Trophoblast cell (in vitro differentiated cells and primary cell): ENCODE results near the gene LAMA3.

Source experiments
- DNase-seq, 2 donors: peaks; one replicate each; pipeline ENCODE4 v3.0.0-alpha.2; 2016
- H2AFZ ChIP-seq: 2 replicates; pipeline ENCODE4 v1.6.1; 2013; ENCODE audit warnings: low read length, moderate library complexity, mild to moderate bottlenecking; ENCODE audit not compliant: insufficient read depth, poor library complexity
- H2AK5ac ChIP-seq: 2 replicates; pipeline ENCODE4 v1.6.1; 2013; ENCODE audit warnings: mild to moderate bottlenecking, low read length
- H2BK120ac ChIP-seq: 2 replicates; pipeline ENCODE4 v1.6.1; 2013; ENCODE audit warnings: low read length, mild to moderate bottlenecking, moderate library complexity; ENCODE audit not compliant: insufficient read depth, poor library complexity
- H2BK12ac ChIP-seq: 2 replicates; pipeline ENCODE4 v1.6.1; 2013; ENCODE audit warnings: mild to moderate bottlenecking, low read length, moderate library complexity
- H2BK5ac ChIP-seq: 2 replicates; pipeline ENCODE4 v1.6.1; 2013; ENCODE audit warnings: low read length, low read depth, moderate library complexity, mild to moderate bottlenecking; ENCODE audit not compliant: poor library complexity
- H3K14ac ChIP-seq: 2 replicates; pipeline ENCODE4 v1.6.1; 2013; ENCODE audit warnings: mild to moderate bottlenecking, low read length
- H3K18ac ChIP-seq: 2 replicates; pipeline ENCODE4 v1.6.1; 2013; ENCODE audit warnings: mild to moderate bottlenecking, low read length
- H3K23ac ChIP-seq: 2 replicates; pipeline ENCODE4 v1.6.1; 2013; ENCODE audit warnings: low read length
- H3K27ac ChIP-seq: 2 replicates; pipeline ENCODE4 v1.5.1; 2013; ENCODE audit warnings: low read depth, mild to moderate bottlenecking, inconsistent platforms, low read length, moderate library complexity
- H3K27me3 ChIP-seq: 2 replicates; pipeline ENCODE4 v1.6.1; 2013; ENCODE audit warnings: inconsistent platforms, mild to moderate bottlenecking, low read length, moderate library complexity; ENCODE audit not compliant: insufficient read depth
- H3K36me3 ChIP-seq, 2 experiments: 1 replicate in 1 of 2; 2 replicates in 1 of 2; pipeline ENCODE4 v1.6.1; 2013; ENCODE audit warnings: low read length in 2 of 2, mild to moderate bottlenecking in 2 of 2, moderate library complexity in 1 of 2; ENCODE audit not compliant: insufficient read depth in 2 of 2, control insufficient read depth in 1 of 2
- H3K4ac ChIP-seq: 2 replicates; pipeline ENCODE4 v1.6.1; 2013; ENCODE audit warnings: low read depth, mild to moderate bottlenecking, low read length, moderate library complexity
- H3K4me1 ChIP-seq, 2 experiments: 1 replicate in 1 of 2; 2 replicates in 1 of 2; pipeline ENCODE4 v1.6.1; 2013; ENCODE audit warnings: low read length in 2 of 2, mild to moderate bottlenecking in 2 of 2, moderate library complexity in 1 of 2; ENCODE audit not compliant: insufficient read depth in 2 of 2, control insufficient read depth in 1 of 2
- H3K4me2 ChIP-seq: 2 replicates; pipeline ENCODE4 v1.6.1; 2013; ENCODE audit warnings: inconsistent platforms, mild to moderate bottlenecking, low read length, moderate library complexity
- H3K4me3 ChIP-seq: 2 replicates; pipeline ENCODE4 v1.5.1; 2013; ENCODE audit warnings: mild to moderate bottlenecking, low read depth, low read length, inconsistent platforms
- H3K79me1 ChIP-seq: one replicate; pipeline ENCODE4 v1.6.1; 2013; ENCODE audit warnings: low read length
- H3K79me2 ChIP-seq: 2 replicates; pipeline ENCODE4 v1.6.1; 2013; ENCODE audit warnings: low read length, mild to moderate bottlenecking; ENCODE audit not compliant: control insufficient read depth, insufficient read depth, poor library complexity
- H3K9ac ChIP-seq: 2 replicates; pipeline ENCODE4 v1.6.1; 2013; ENCODE audit warnings: mild to moderate bottlenecking, low read length
- H3K9me3 ChIP-seq: 2 replicates; pipeline ENCODE4 v1.6.1; 2013; ENCODE audit warnings: low read depth, mild to moderate bottlenecking, control low read depth, inconsistent platforms, low read length; ENCODE audit not compliant: insufficient read depth
- H4K12ac ChIP-seq: 2 replicates; pipeline ENCODE4 v1.6.1; 2013; ENCODE audit warnings: low read depth, mild to moderate bottlenecking, low read length, moderate library complexity
- H4K8ac ChIP-seq: 2 replicates; pipeline ENCODE4 v1.6.1; 2013; ENCODE audit warnings: low read depth, mild to moderate bottlenecking, low read length, moderate library complexity
- H4K91ac ChIP-seq: one replicate; pipeline ENCODE4 v1.6.1; 2013; ENCODE audit warnings: low read depth, mild to moderate bottlenecking, low read length, moderate library complexity
- WGBS: extraction: QIAGEN DNeasy Blood & Tissue Kit; methylation state at CpG from one replicate; pipeline ENCODE4 v1.1.7; 2013; ENCODE audit warnings: missing lambda C conversion rate; ENCODE audit not compliant: insufficient read length, insufficient coverage; ENCODE audit errors: extremely low coverage; 5-methylcytosine and 5-hydroxymethylcytosine counted together

The LAMA3 gene

DNA sequence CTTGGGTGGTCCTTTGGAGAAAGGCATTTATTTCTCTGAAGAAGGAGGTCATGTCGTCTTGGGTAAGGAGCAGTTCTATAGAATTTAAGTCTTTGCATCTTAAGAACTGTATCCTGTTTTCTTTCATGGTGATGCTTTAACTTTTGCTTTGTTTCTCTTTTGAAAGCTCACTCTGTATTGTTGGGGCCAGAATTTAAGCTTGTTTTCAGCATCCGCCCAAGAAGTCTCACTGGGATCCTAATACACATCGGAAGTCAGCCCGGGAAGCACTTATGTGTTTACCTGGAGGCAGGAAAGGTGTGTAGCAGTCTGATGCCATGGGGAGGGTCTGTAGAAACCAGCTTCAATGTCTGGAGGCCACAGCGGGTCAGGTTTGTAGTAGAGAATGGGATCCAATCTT lies 260.6 kb downstream of the LAMA3 start:
- Histone ChIP-seq H3K79me1 (no peaks in the 10 kb centered on the region), H3K4me1 (no peaks in the 10 kb centered on the region), H3K23ac (no peak overlapping the region), H4K12ac (no peak overlapping the region), H4K91ac (no peak overlapping the region), H3K18ac (no peak overlapping the region), H2BK120ac (no peak overlapping the region), H3K9me3 (peaks cover 2% of the 10 kb centered on the region), H2AFZ (no peak overlapping the region), H3K27me3 (no peaks in the 10 kb centered on the region), H4K8ac (no peak overlapping the region), H3K9ac (no peak overlapping the region), H3K79me2 (no peaks in the 10 kb centered on the region), H2BK5ac (no peak overlapping the region), H3K14ac (no peak overlapping the region), H3K27ac (no peak overlapping the region), H3K4ac (no peak overlapping the region), H3K4me3 (no peak overlapping the region), H2AK5ac (no peak overlapping the region), H3K36me3 (no peaks in the 10 kb centered on the region), H3K4me2 (no peak overlapping the region), H2BK12ac (no peak overlapping the region)
- no CpG with 5 or more reads among the region's 5 CpGs for WGBS
- no peak for DNase-seq

DNA sequence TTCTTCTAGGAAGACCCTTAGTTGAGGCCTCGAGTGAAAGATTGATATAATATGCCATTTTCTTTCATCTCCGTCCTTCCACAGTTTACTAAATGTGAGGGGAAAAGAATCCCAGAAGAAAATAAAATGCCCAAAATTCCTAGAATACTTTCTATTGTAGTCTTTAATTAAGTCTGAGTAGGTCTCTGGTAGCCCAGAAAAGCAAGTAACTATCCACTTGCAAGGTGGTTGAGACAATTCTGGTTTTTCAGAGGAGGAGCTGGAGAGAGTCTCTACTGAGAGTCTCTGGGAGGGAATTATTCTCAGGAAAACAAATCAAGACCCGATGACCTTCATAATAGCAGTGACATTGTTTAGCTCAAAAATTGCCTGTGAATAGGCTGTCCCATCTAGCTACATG lies 261.4 kb downstream of the LAMA3 start:
- H3K9me3 ChIP-seq, result peaks cover 2% of the 10 kb centered on the region
- no peaks in the 10 kb centered on the region for H3K27me3 ChIP-seq
- no peak overlapping the region for H2BK5ac ChIP-seq
- H3K27ac ChIP-seq, result no peak overlapping the region
- H3K79me2 ChIP-seq, result no peaks in the 10 kb centered on the region
- no peak for DNase-seq
- H3K4ac ChIP-seq, result no peak overlapping the region
- no peak overlapping the region for H4K12ac ChIP-seq
- H3K4me1 ChIP-seq, result no peaks in the 10 kb centered on the region
- H4K8ac ChIP-seq, result no peak overlapping the region
- H2BK12ac ChIP-seq, result no peak overlapping the region
- no peak overlapping the region for H2AFZ ChIP-seq
- no peak overlapping the region for H3K23ac ChIP-seq
- H2BK120ac ChIP-seq, result no peak overlapping the region
- H3K79me1 ChIP-seq, result no peaks in the 10 kb centered on the region
- no peak overlapping the region for H3K4me2 ChIP-seq
- no CpG with 5 or more reads among the region's 3 CpGs for WGBS
- no peak overlapping the region for H3K18ac ChIP-seq
- no peak overlapping the region for H3K14ac ChIP-seq
- H3K9ac ChIP-seq, result no peak overlapping the region
- H4K91ac ChIP-seq, result no peak overlapping the region
- H3K4me3 ChIP-seq, result no peak overlapping the region
- H3K36me3 ChIP-seq, result no peaks in the 10 kb centered on the region
- H2AK5ac ChIP-seq, result no peak overlapping the region

GRCh38 chr18:23951206-23951605 lies 262.0 kb downstream of the LAMA3 start:
- Histone ChIP-seq H2BK12ac (no peak overlapping the region), H3K4me1 (no peaks in the 10 kb centered on the region), H4K12ac (no peak overlapping the region), H2BK120ac (no peak overlapping the region), H3K14ac (no peak overlapping the region), H4K91ac (no peak overlapping the region), H3K18ac (no peak overlapping the region), H2BK5ac (no peak overlapping the region), H4K8ac (no peak overlapping the region), H3K27me3 (no peaks in the 10 kb centered on the region), H2AFZ (no peak overlapping the region), H3K27ac (no peak overlapping the region), H3K4me3 (no peak overlapping the region), H2AK5ac (no peak overlapping the region), H3K9me3 (peaks cover 2% of the 10 kb centered on the region), H3K9ac (no peak overlapping the region), H3K23ac (no peak overlapping the region), H3K4me2 (no peak overlapping the region), H3K36me3 (no peaks in the 10 kb centered on the region), H3K4ac (no peak overlapping the region), H3K79me2 (no peaks in the 10 kb centered on the region), H3K79me1 (no peaks in the 10 kb centered on the region)
- no peak for DNase-seq
- WGBS, result no CpG with 5 or more reads among the region's 5 CpGs

GRCh38 chr18:23953984-23954383 lies 264.7 kb downstream of the LAMA3 start:
- Histone ChIP-seq H4K91ac (no peak overlapping the region), H3K79me2 (no peaks in the 10 kb centered on the region), H3K36me3 (no peaks in the 10 kb centered on the region), H2BK12ac (no peak overlapping the region), H3K79me1 (no peaks in the 10 kb centered on the region), H3K4ac (no peak overlapping the region), H4K12ac (no peak overlapping the region), H2AK5ac (no peak overlapping the region), H2AFZ (no peak overlapping the region), H3K14ac (no peak overlapping the region), H3K4me3 (no peak overlapping the region), H3K9me3 (peaks cover 2% of the 10 kb centered on the region), H3K18ac (no peak overlapping the region), H3K27me3 (no peaks in the 10 kb centered on the region), H2BK5ac (no peak overlapping the region), H3K23ac (no peak overlapping the region), H2BK120ac (no peak overlapping the region), H3K27ac (no peak overlapping the region), H3K4me1 (no peaks in the 10 kb centered on the region), H3K9ac (no peak overlapping the region), H3K4me2 (no peak overlapping the region), H4K8ac (no peak overlapping the region)
- no CpG with 5 or more reads among the region's 2 CpGs for WGBS
- DNase-seq, result no peak
